ENCODE results near the gene POLD3.
"Not testable (repeated sequence)": the region's sequence is repeated elsewhere in the genome, so short reads cannot be mapped to it uniquely, and the experiment has no call there.

The POLD3 gene

DNA sequence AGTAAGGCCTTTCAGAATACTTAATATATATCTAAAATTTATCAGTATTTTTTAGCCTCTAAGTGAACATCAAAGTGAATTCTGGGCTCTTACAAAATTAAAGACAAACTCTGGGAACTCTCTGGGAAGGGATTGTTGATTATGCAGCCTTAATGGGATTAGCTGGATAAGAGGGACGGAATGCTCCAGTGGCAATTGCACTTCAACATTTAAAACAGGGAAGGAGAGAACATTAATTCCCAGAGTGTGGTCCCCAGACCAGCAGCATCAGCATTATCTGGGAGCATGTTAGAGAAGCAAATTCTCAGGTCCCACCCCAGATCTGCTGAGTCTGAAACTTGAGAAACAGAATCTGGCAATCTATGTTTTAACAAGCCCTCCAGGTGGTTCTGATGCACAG is 46.5 kb downstream of the POLD3 start:
- no peak for DNase-seq (ENCODE audit: low read depth)

DNA sequence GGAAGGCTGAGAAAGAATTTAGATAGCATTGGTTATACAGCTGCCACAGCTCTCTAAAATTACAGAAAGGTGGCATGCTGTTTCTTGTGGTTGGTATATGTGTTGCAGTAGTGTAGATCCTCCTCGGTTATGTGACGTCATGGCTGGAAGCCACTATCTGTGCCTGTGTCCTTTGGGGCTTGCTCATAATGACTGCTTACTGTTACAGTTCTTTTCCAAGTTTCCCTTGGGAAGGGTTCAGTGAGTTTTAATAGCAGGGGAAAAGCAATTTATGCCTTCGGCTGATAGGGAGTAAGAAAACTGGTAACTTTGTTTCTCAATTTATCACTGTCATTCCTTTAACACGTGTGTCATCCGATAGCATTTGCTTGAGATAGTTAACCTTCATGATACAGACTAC is 47.2 kb downstream of the POLD3 start:
- DNase-seq (ENCODE audit: low read depth) = no peak

DNA sequence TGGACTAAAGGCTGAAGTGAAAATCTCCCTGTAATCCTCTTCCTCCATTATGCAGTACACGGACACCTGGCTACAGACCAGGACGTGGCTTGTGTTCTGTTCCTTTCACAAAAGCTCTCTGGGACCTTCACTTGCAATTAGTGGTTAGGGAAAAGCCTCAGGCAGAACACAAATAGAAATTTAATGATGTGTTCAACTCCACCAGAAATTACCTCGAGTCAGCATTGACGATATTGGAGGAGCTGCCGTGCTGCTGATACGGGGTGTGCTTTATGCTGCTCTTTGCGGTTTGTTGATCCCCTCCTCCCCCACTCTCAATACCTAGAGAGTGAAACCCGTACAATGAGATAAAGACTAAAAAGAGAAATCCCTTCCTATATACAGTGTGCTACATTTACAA is 48.9 kb downstream of the POLD3 start:
- DNase-seq (ENCODE audit: low read depth) = no peak

DNA sequence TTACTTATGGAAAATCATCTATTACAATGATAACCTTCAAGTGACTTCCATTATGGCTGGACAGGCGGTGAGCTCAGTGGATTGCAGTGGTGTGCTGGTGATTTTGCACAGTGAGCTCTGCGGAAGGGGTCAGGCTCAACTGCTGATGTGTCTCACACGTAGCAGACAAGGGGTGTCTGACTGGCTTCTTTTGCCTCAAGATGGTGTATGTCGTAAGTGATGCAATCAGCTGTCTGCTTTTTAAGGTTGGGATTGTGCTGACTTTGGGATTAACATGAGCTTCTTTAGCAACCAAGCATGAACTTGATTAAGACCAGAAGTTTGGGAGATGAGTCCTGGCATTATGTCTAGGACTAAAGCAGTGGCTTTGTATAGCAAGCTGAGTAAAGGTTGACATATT is 49.5 kb downstream of the POLD3 start:
- no peak for DNase-seq (ENCODE audit: low read depth)

DNA sequence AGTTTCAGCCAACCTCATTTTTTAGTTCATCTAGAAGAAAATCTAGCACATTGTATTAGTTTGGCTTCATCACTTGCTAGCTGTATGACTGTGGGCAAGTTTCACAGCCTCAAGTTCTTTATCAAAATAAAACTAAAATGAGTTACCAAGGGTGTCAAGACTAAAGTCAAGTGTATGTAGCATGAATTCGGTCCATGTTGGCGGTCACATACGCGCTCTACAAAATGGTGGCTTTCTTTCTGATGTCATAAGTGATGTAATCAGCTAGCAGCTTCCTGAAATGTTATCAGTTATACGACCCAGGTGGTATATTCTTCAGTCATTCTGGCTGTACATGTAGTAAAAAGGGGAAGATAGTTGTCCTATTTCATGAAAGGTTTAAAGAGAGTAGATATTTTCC is 50.5 kb downstream of the POLD3 start:
- DNase-seq (ENCODE audit: low read depth) = no peak

DNA sequence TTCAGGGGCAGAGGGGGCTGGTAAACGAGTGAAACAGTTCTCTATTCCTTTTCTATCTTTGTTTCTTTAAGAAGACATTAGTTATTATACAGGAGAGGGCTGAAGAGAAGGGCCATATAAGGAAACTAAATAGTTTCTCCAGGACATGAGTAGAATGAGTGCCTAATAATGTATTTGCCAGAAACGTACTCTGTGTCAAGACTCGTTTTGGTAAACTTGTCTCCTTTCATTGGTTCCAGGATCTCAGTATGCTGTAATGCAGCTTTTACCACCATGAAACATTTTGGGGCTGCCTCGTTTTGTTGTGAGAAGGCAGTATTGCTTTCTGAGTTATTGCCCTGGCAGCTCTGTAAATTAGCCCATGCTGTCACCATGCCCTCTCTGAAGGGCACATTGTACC is 51.7 kb downstream of the POLD3 start:
- no peak for DNase-seq (ENCODE audit: low read depth)

DNA sequence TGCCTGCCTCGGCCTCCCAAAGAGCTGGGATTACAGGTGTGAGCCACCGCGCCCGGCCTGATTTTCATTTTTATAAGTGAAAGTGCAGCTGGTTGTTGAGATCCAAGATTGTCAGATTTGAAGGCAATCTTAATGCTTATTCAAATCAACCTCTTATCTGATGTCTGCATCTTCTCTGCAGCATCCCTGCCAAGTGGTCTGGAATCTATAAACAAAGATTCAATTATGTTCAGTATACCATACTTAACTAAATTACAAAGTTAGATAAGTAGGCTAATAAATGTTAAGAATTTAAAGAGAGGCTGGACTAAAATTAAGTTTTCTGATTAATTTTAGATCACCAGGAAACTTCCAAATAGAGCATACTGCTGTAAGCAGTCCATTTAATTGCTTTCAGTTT is 53.8 kb downstream of the POLD3 start:
- no peak for DNase-seq (ENCODE audit: low read depth)

DNA sequence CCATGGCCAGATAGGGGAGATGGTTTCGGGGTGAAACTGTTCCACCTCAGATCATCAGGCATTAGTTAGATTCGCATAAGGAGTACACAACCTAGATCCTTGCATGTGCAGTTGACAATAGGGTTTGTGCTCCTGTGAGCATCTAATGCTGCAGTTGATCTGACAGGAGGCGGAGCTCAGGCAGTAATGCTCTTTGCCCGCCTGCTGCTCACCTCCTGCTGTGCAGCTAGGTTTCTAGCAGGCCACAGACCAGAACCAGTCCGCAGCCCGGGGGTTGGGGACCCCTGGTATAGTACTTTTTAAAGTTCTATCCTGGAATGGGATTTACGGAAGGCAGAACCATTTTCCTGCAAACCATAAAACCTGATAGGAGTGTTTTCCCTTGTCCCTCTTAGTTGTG is 54.6 kb downstream of the POLD3 start:
- no peak for DNase-seq (ENCODE audit: low read depth)

DNA sequence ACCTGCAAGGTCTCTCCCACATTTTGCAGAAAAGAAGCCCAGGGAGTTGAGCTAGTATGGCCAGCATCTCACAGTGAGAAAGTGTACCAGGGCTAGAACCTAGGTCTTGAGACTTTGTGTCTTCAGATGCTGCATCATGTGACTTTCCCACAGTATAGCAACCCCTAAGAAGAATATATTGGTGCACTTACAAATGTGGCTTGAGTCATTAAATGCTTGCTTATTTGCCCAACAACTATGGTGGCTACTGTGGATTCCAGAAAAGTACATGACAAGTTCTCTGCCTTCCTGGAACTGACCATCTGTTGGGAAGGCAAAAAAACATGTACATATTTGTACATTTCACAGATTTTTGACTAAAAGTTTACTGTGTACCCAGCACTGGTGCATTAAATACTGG is 55.0 kb downstream of the POLD3 start:
- DNase-seq (ENCODE audit: low read depth) = no peak

DNA sequence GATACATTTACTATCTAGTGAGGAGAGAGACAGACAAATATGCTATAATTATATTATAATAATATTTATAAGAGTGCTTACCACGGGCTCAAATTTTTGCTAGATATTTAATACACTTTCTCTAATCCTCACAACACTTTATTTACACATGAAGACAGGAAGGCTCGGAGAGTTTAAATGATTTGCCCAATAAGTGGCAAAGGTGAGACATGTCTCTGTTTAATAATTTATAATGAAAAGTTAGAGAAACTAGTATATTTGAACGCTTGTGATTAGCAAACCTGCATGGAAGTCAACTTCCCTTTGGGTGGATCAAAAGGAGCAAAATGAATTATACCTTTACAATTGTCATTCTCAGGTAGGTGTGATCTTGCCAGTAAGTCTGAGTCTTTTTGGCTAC is 55.4 kb downstream of the POLD3 start:
- no peak for DNase-seq (ENCODE audit: low read depth)

DNA sequence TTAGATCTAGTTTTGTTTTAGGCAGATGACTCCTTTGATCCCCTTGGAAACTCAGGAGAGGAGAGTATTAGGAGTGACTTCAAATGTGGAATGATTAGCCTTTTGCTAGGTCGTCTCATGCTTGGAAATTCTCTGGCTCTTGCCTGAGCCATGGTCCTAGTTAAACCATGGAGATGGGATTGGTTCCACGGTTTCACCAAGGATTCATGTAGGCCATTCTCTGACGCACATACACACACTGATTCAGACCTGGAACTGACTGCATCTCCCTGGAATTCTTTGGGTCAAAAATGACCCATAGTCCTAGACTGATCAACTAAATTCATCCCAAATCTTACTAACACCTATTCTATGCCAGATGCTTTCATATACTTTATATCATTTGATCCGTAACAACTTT is 56.5 kb downstream of the POLD3 start:
- DNase-seq (ENCODE audit: low read depth) = no peak

DNA sequence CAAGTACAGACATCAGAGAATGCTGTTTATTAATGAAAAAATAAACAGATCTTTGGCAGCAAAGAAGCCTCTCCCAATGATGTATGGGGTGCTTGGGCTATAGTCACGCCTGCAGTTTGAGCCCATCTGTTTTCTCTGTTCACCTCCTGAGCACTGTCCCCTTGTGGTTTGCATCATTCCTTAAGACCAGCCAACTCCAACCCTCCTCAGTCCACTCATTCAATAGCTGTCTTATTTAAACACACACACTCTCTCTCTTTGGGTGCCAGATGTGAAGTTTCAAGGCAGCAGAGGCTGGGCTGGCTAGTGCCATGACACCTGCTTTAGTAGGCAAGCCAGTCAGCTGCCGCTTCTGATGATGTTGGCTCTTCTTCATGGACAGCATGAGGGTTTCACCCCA is 58.1 kb downstream of the POLD3 start:
- DNase-seq (ENCODE audit: low read depth) = no peak

DNA sequence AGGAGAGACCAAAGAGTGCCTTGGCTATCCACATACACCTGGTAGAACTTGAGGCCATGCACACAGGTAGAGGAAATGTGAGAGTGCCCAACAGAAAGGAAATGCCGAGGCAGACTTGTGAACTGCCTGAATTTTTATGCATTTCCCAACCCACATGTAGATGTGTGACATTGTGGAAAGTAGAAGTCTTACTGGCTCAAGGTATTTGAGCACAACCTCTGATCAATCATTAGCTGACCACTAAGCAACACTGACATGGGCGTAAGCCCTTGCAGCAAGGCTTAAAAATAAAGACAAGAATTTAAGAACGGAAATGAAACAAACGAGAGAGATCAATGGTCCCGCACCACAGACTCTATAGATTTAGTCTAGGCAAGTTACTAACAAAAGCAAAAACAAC is 62.6 kb downstream of the POLD3 start:
- no peak for DNase-seq (ENCODE audit: low read depth)

DNA sequence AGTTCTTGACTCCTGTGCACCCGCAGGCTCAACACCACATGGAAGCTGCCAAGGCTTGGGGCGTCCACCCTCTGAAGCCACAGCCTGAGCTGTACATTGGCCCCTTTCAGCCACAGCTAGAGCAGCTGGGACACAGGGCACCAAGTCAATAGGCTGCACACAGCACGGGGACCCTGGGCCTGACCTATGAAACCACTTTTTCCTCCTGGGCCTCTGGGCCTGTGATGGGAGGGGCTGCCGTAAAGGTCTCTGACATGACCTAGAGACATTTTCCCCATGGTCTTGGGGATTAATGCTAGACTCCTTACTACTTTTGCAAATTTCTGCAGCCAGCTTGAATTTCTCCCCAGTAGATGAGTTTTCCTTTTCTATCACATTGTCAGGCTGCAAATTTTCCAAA is 66.7 kb downstream of the POLD3 start:
- not testable (repeated sequence) for DNase-seq (ENCODE audit: low read depth)

DNA sequence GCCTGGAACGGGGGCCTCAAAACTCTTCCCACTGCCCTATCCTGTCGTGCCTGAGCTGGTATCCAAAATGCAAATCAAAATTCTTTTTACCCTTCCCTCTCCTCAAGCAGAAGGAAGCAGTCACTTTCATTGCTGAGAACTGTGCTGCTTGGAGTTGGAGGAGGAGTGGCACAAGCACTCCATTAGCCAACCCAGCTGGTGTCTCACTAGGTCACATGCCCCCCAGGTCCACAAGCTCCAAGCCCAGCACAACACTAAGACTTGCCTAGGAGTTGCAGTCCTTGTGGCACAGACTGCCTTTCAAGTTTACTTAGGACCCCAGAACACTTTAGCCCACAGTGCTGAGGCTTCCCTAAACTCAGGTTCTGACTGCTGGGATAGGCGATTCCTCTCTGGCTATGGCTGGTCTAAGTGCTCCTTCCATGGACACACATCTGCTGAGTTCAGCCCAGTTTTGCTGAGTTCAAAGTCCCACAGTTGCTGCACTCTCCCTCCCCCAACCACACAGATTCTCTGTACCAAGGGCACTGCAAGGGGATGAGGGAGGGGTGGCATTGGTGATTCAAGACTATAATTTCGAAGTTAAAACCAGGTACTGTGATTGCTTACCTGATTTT is 70.2 kb downstream of the POLD3 start:
- no peak for DNase-seq (ENCODE audit: low read depth)

DNA sequence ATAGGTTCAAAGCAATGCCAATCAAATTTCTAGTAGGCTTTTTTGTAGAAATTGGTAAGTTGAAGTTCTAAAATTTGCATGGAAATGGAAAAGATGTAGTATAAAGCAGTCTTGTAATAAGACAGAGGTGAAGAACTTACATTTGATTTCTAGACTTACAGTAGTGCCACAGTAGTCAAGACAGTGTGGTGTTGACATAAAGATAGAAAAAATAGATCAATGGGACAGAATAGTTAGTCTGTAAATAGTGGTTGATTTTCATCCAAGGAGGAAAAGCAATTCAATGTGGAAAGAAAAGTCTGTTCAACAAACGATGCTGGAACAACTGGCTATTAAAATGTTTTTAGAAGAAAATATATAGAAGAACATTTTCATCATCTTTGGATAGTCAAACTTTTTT is 70.9 kb downstream of the POLD3 start:
- no peak for DNase-seq (ENCODE audit: low read depth)

DNA sequence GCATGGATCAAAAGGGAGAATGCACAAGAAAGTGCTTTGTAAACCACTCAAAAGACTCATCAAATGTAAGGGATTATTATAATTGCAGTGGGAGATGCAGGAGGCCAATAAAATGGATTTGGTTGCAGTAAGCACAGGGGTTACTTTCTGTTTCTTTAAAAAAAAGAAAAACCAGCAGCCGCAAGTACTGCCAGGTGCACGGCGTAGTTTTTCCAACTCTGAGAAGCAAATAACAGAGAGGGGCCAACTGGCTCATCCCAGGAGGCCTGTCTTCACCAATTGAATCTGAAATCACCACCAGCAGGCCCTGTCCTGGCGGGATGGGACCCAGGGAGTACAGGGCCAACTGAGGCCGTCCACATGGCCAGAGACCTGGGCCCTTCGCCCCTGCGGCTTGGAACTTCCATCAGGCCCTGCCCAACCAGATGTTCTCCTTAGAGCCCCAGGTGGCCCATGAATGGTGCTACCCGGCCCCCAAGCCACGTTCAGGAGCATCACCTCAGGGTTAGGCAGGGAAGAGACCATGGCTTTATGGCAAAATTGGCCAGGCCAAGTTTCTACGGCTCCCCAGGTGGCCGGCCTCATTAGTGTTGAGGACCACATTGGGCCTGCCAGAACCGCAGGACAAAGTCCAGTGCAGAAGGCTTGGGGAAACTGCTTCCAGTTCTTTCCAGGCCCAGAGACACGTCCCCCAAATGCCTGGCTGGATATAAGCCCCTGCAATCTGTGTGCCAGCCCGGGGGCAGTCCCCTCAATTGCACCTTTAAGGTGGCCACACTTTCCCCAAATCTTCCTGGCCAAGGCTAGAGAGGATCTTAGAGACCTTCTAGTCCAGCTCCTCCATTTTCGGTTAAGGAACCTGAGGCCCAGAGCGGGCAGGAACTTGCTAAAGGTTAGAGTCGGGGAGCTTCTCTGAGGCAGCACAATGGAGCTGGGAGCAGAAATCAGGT is 77.1 kb downstream of the POLD3 start:
- DNase-seq (ENCODE audit: low read depth) = no peak

DNA sequence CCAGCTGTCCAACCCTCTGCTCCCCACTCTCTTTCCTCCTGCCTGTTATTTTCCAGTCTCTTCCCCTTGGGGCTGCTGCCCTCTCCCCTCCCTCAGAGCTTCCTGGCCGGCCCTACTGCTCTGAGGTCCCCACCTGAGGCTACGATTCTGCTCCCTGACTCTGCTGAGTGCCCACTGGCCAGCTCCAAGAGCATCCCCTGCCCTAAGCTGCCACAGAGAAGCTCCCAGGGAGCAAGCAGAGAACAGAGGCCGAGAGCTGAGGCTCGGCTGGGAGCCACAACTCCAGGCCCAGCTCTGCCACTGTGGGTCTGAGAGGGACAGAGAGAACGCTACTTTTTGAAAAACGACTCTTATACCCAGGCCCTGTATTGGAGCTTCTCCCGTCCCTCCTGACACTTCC is 77.8 kb downstream of the POLD3 start:
- no peak for DNase-seq (ENCODE audit: low read depth)

DNA sequence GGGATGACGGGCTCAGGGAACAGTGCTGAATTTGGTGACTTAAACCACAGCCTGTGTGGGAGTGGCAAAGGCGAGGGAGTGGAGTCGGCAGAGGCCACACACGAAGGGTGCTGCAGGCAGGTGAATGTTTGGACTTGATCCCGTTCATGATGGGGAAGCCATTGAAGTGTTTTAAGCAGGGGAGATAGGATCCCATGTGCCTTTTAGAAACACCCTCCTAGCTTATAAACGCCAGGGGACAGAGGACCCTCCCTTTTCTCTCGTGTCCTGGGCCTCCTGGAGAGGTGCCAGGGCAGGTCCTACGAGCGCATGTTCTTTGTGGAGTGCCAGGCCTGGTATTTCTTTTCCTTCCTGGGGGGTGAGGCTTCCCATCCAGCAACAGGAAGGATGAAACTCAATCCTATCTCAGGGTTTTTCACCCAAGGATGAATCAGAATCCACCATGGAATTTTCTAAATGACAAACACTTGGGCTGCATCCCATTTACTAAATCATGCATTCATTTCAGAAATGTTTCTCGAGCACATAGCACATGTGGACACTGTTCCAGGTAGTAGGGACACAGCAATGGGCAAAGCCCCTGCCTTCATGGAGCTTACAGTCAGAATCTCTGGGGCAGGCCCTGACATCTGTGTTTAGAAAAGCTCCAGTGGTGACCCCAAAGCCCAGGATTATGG is 79.3 kb downstream of the POLD3 start:
- DNase-seq (ENCODE audit: low read depth) = no peak

DNA sequence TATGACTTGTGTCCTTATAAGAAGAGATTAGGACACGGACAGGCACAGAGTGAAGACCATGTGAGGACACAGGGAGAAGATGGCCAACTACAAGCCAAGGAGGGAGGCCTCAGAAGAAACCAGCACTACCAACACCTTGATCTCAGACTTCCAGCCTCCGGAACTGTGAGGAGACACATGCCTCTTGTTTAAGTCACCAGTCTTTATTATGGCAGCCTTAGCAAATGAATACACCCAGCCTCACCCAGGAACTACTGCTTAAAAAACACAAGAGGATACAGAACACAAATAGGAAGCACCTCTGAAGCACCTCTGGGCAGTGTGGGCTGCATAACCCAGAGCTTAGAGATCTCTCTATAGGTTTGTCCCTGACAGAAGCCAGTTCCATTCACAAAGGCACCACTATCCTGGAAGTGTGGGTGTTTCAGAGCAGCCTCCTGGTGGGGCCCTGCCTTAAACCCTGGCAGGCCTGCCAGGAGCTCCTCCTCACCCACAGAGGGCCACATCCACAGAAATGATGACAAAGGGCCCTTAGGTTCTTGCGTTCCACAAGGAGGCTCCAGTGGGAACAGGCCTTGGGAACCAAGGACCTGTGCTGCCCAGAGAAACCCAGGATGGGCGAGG is 80.1 kb downstream of the POLD3 start:
- no peak for DNase-seq (ENCODE audit: low read depth)

DNA sequence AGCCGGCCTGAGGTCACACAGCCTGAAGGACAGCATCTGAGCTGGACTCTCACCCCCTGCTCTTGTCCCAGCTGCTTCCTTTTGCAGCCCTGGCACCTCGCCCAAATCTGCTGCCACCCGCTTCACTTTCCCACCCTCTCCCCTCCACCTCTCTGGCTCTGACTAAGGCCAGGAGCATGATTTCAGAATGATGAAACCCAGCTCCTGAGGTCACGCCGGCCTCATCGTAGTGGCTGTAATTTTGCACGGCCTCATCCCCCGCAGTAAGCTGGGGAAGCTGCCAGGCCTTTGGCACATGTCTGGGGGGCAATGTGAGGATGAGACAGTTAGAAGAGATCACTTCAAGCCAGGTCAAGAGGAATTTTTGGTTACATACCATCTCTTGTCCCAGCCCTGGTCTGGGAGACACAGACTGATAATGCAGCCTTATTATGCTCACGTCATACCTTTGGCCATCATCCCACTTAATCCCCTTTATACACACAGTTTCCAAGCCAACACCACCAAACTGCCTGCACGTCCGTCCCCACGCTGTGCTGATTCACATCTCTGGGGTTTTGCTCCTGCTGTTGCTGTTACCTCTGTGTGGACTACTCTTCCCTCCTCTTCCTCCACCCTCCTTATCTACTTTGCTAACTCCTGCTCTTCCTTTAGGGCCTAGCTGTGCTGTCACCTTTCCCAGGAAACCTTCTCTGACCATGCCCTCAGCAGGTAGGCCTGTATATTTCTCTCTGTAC is 80.7 kb downstream of the POLD3 start:
- DNase-seq (ENCODE audit: low read depth) = no peak
